Measurements from ENCODE around the gene PTPRJ. TPM values are rescaled to one million over a fixed set of nuclear protein-coding genes. Genes with fewer than 3 reads are reported as not detected.

The PTPRJ gene
- total and polyA plus RNA-seq, 2 of the 13 experiments (the other 11 are each of a cell fraction or from before 2014, with no cell fraction given): 1.0 to 1.2 TPM

DNA sequence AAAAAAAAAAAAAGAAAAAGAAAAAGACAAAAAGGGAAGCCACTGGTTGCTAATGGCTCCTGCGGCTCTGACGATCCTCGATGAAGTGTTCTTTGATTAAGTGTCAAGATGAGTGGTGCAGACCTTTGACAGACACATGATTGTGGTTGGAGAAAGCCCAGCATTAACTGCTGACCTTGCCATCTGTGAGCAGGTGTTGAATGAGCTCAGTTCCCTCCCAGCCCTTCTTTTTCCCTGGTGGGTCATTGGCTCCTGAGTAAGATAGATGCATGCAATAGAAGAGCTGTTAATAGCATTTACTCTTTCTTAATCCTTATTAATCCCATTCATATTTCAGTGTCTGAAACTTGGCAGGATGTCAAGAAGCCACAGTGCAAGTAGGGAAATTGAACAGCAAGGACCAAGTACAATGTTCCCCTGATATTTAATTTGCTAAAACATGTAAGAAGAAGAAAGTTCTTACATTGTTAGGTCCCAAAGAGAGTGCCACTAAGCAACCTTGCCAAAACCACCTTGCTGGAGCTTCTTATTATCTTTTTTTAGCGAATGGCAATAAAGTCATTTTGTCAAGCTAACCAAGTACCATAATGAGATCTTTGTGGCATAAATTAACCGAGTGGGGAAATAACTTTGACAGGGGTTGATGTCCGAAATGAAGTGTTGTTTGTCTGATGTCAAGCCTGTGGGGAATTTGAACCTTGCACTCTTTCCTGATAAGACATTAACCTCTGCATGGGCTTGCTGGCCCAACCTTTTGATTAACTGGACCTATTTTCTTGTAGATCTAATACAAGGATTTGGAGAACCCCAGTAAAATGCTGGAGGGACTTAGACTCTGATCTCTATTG lies 113.7 kb downstream of the PTPRJ start (continued):
- no peak for TF ChIP-seq SOX13 (IDR thresholded peaks at IDR 0.05)
- TF ChIP-seq SOX13 (CRISPR knock-in tag; conservative IDR thresholded peaks at IDR 0.05 in 1 of 2, IDR thresholded peaks at IDR 0.05 in 1 of 2): peak in 1 of 2 experiments; percentile 38; a peak in 1 of 4 replicates
- no peak for TF ChIP-seq ZMYM4 (CRISPR knock-in tag; IDR thresholded peaks at IDR 0.05)
- 0 out of 2 replicates have a peak, but pooled peaks have one; percentile 46 for TF ChIP-seq MEIS1 (CRISPR knock-in tag; IDR thresholded peaks at IDR 0.05; ENCODE audit: borderline replicate concordance)
- peak; percentile 56; the same call in 1 of the 2 replicates for TF ChIP-seq NCOR1 (IDR thresholded peaks at IDR 0.05; ENCODE audit: borderline replicate concordance, low read length)
- TF ChIP-seq IKZF4 (CRISPR knock-in tag; IDR thresholded peaks at IDR 0.05; ENCODE audit: borderline replicate concordance, low read depth, not compliant biosample characterization): no peak
- peak; percentile 67 for TF ChIP-seq FOXO1 (CRISPR knock-in tag; IDR thresholded peaks at IDR 0.05)
- TF ChIP-seq SOX5 (CRISPR knock-in tag; IDR thresholded peaks at IDR 0.05; ENCODE audit: borderline replicate concordance): peak; percentile 45; the same call in 1 of the 2 replicates
- TF ChIP-seq, protein P1, sequence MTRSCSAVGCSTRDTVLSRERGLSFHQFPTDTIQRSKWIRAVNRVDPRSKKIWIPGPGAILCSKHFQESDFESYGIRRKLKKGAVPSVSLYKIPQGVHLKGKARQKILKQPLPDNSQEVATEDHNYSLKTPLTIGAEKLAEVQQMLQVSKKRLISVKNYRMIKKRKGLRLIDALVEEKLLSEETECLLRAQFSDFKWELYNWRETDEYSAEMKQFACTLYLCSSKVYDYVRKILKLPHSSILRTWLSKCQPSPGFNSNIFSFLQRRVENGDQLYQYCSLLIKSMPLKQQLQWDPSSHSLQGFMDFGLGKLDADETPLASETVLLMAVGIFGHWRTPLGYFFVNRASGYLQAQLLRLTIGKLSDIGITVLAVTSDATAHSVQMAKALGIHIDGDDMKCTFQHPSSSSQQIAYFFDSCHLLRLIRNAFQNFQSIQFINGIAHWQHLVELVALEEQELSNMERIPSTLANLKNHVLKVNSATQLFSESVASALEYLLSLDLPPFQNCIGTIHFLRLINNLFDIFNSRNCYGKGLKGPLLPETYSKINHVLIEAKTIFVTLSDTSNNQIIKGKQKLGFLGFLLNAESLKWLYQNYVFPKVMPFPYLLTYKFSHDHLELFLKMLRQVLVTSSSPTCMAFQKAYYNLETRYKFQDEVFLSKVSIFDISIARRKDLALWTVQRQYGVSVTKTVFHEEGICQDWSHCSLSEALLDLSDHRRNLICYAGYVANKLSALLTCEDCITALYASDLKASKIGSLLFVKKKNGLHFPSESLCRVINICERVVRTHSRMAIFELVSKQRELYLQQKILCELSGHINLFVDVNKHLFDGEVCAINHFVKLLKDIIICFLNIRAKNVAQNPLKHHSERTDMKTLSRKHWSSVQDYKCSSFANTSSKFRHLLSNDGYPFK (CRISPR knock-in tag; IDR thresholded peaks at IDR 0.05; ENCODE audit: borderline replicate concordance): no peak
- 0 out of 2 replicates have a peak, but pooled peaks have one; percentile 31 for TF ChIP-seq KAT8 (CRISPR knock-in tag; IDR thresholded peaks at IDR 0.05)
- no peak for TF ChIP-seq ZNF329 (CRISPR knock-in tag; IDR thresholded peaks at IDR 0.05; ENCODE audit: low read depth)
- TF ChIP-seq FOXP1 (IDR thresholded peaks at IDR 0.05): no peak
- peak; percentile 60; the same call in 1 of the 2 replicates for TF ChIP-seq FOXP1 (CRISPR knock-in tag; IDR thresholded peaks at IDR 0.05)
- TF ChIP-seq CHD4 (IDR thresholded peaks at IDR 0.05; ENCODE audit: borderline replicate concordance, low read length): peak; percentile 82; the same call in 1 of the 2 replicates
- TF ChIP-seq HNF4G (IDR thresholded peaks at IDR 0.05; ENCODE audit: borderline replicate concordance, low read depth, low read length): peak; percentile 81; the same call in 1 of the 2 replicates
- no peak for TF ChIP-seq HNF4G (CRISPR knock-in tag; IDR thresholded peaks at IDR 0.05; ENCODE audit: borderline replicate concordance, low read depth)
- TF ChIP-seq, protein P2, sequence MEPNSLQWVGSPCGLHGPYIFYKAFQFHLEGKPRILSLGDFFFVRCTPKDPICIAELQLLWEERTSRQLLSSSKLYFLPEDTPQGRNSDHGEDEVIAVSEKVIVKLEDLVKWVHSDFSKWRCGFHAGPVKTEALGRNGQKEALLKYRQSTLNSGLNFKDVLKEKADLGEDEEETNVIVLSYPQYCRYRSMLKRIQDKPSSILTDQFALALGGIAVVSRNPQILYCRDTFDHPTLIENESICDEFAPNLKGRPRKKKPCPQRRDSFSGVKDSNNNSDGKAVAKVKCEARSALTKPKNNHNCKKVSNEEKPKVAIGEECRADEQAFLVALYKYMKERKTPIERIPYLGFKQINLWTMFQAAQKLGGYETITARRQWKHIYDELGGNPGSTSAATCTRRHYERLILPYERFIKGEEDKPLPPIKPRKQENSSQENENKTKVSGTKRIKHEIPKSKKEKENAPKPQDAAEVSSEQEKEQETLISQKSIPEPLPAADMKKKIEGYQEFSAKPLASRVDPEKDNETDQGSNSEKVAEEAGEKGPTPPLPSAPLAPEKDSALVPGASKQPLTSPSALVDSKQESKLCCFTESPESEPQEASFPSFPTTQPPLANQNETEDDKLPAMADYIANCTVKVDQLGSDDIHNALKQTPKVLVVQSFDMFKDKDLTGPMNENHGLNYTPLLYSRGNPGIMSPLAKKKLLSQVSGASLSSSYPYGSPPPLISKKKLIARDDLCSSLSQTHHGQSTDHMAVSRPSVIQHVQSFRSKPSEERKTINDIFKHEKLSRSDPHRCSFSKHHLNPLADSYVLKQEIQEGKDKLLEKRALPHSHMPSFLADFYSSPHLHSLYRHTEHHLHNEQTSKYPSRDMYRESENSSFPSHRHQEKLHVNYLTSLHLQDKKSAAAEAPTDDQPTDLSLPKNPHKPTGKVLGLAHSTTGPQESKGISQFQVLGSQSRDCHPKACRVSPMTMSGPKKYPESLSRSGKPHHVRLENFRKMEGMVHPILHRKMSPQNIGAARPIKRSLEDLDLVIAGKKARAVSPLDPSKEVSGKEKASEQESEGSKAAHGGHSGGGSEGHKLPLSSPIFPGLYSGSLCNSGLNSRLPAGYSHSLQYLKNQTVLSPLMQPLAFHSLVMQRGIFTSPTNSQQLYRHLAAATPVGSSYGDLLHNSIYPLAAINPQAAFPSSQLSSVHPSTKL (CRISPR knock-in tag; IDR thresholded peaks at IDR 0.05): peak; percentile 68
- TF ChIP-seq SP4 (CRISPR knock-in tag; IDR thresholded peaks at IDR 0.05): no peak
- TF ChIP-seq SPEN (CRISPR knock-in tag; IDR thresholded peaks at IDR 0.05; ENCODE audit: low read depth): no peak
- no peak for TF ChIP-seq ZNF83 (CRISPR knock-in tag; IDR thresholded peaks at IDR 0.05; ENCODE audit: borderline replicate concordance)
- no peak for TF ChIP-seq ZSCAN12 (CRISPR knock-in tag; IDR thresholded peaks at IDR 0.05)
- TF ChIP-seq TEAD3 (CRISPR knock-in tag; optimal IDR thresholded peaks at IDR 0.05; ENCODE audit: borderline replicate concordance): peak; percentile 78
- TF ChIP-seq, protein P3, sequence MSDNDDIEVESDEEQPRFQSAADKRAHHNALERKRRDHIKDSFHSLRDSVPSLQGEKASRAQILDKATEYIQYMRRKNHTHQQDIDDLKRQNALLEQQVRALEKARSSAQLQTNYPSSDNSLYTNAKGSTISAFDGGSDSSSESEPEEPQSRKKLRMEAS (IDR thresholded peaks at IDR 0.05): peak; percentile 22; the same call in 1 of the 2 replicates
- TF ChIP-seq NCOA2 (CRISPR knock-in tag; IDR thresholded peaks at IDR 0.05): peak; percentile 47
